OCI-M2 (cell line): ENCODE data around the gene MYCBP2.

Experiments used
- DNase-seq: peaks from one replicate; lab custom pipeline; 2025; ENCODE audit not compliant: unreplicated experiment; lab: John Stamatoyannopoulos, UW

MYCBP2 gene

DNA sequence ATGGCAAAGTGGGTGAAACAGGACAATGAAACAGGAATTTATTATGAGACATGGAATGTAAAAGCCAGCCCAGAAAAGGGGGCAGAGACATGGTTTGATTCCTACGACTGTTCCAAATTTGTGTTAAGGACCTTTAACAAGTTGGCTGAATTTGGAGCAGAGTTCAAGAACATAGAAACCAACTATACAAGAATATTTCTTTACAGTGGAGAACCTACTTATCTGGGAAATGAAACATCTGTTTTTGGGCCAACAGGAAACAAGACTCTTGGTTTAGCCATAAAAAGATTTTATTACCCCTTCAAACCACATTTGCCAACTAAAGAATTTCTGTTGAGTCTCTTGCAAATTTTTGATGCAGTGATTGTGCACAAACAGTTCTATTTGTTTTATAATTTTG, 326.4 kb downstream of the MYCBP2 start:
- no peak for DNase-seq
